Kidney (tissue), 14 donors: ENCODE measurements around the gene SLC18A2. TPM values are rescaled to one million over a fixed set of nuclear protein-coding genes. Genes with fewer than 3 reads are reported as not detected.

Experiments
- DNase-seq, 5 donors: peaks; one replicate each; pipeline ENCODE4 v3.0.0-alpha.2; 2013 to 2020
- FAIRE-seq: peaks from 2 replicates; lab custom pipeline; 2012; peaks lifted over from hg19 to GRCh38; lab: Jason Lieb, UNC
- H3K27ac ChIP-seq, 2 donors: one replicate each; pipeline ENCODE4 v1.7.0; 2013; ENCODE audit warnings: low read depth in 2 of 2, low read length in 2 of 2, inconsistent platforms in 1 of 2
- H3K27me3 ChIP-seq: one replicate; pipeline ENCODE4 v1.7.1; 2013; ENCODE audit warnings: low read length, inconsistent platforms; ENCODE audit not compliant: control insufficient read depth, insufficient read depth
- H3K36me3 ChIP-seq, 3 donors: one replicate each; pipeline versions ENCODE4 v1.7.0 to v1.7.1; 2013; ENCODE audit warnings: low read length in 3 of 3, control low read depth in 1 of 3, inconsistent platforms in 1 of 3; ENCODE audit not compliant: insufficient read depth in 3 of 3, control insufficient read depth in 2 of 3
- H3K4me1 ChIP-seq, 3 donors: one replicate each; pipeline versions ENCODE4 v1.7.0 to v1.7.1; 2013; ENCODE audit warnings: low read length in 3 of 3, inconsistent platforms in 1 of 3, low read depth in 1 of 3; ENCODE audit not compliant: control insufficient read depth in 2 of 3, insufficient read depth in 2 of 3
- H3K4me3 ChIP-seq, 3 donors: one replicate each; pipeline versions ENCODE4 v1.7.0 to v1.8.1; 2013; ENCODE audit warnings: low read length in 3 of 3, control low read depth in 1 of 3, inconsistent platforms in 1 of 3
- H3K9ac ChIP-seq, 3 donors: one replicate each; pipeline versions ENCODE4 v1.7.0 to v1.7.1; 2013; ENCODE audit warnings: low read length in 3 of 3, control low read depth in 1 of 3, inconsistent platforms in 1 of 3
- H3K9me3 ChIP-seq, 3 donors: one replicate each; pipeline versions ENCODE4 v1.7.0 to v1.7.1; 2013; ENCODE audit warnings: low read length in 3 of 3, control low read depth in 1 of 3, inconsistent platforms in 1 of 3; ENCODE audit not compliant: control insufficient read depth in 2 of 3, insufficient read depth in 1 of 3
- CTCF ChIP-seq: IDR thresholded peaks from 3 replicates; pipeline ENCODE4 v1.5.1; 2012; ENCODE audit warnings: mild to moderate bottlenecking, moderate library complexity, borderline replicate concordance; ENCODE audit not compliant: insufficient read depth; ENCODE audit errors: extremely low read depth
- intact Hi-C: fragments of 100-400 bp; cut with DNase I; formaldehyde crosslinking; loops from one replicate; pipeline ENCODE4 v1.11.1; 2022
- polyA plus RNA-seq: library from polyadenylated mRNA; stranded (reverse); fragments of 350-450 nt; fragmentation: Illumina TruSeq; extraction: RNeasy Lipid Tissue Mini Kit (QIAGEN cat#74804); gene quantifications from one replicate; pipeline ENCODE4 v1.2.3, GENCODE V29; 2014; ENCODE audit warnings: low read depth, low replicate concordance; ENCODE audit not compliant: insufficient read depth
- total RNA-seq: library from RNA; stranded (reverse); fragmentation: NEBNext Ultra II Directional; extraction: Animal tissue kit (Norgen Biotek cat#: 25700); gene quantifications from one replicate; pipeline ENCODE4 v1.2.1, GENCODE V29; 2021
- donor health status: control.
- donor health status: control.
- donor health status: control.
- donor health status: control.
- donor health status: control.
- donor health status: DM: yes; HTN: yes; CAD: no.
- donor health status: Normal renal cell carcinoma (clear cell type).

Gene SLC18A2
- total and polyA plus RNA-seq, 2 donors from 2014 or later = 0.15 to 4.6 TPM

GRCh38 chr10:117253908-117254307, 13.0 kb downstream of the SLC18A2 start:
- Histone ChIP-seq H3K4me3 (no peak overlapping the region), H3K4me1 (no peaks in the 10 kb centered on the region), H3K27me3 (no peaks in the 10 kb centered on the region), H3K9ac (no peak overlapping the region), H3K27ac (no peak overlapping the region), H3K36me3 (no peaks in the 10 kb centered on the region), H3K9me3 (no peaks in the 10 kb centered on the region)
- FAIRE-seq (no peak), DNase-seq (no peak)
- no peak for TF ChIP-seq CTCF
- intact Hi-C loops = no loop called here

GRCh38 chr10:117254338-117254737, 13.4 kb downstream of the SLC18A2 start:
- Histone ChIP-seq H3K27ac (no peak overlapping the region), H3K27me3 (no peaks in the 10 kb centered on the region), H3K4me3 (no peak overlapping the region), H3K36me3 (no peaks in the 10 kb centered on the region), H3K9ac (no peak overlapping the region), H3K4me1 (no peaks in the 10 kb centered on the region), H3K9me3 (no peaks in the 10 kb centered on the region)
- intact Hi-C loops = no loop called here
- TF ChIP-seq CTCF = no peak
- no peak for FAIRE-seq
- DNase-seq = no peak

- no peak overlapping the region for H3K9ac ChIP-seq
- H3K4me3 ChIP-seq = no peak overlapping the region
- H3K27ac ChIP-seq = no peak overlapping the region
- TF ChIP-seq CTCF = no peak
- FAIRE-seq (no peak), DNase-seq (no peak)
- intact Hi-C loops = no loop called here
- H3K36me3 ChIP-seq = no peaks in the 10 kb centered on the region
- no peaks in the 10 kb centered on the region for H3K9me3 ChIP-seq
- no peaks in the 10 kb centered on the region for H3K4me1 ChIP-seq
- no peaks in the 10 kb centered on the region for H3K27me3 ChIP-seq
Measured at GRCh38 chr10:117254774-117255735, 14.1 kb downstream of the SLC18A2 start.
